Left ventricle myocardium inferior (tissue), 1 donor: Measurements from ENCODE around the gene MAP2. TPM values are rescaled to one million over a fixed set of nuclear protein-coding genes. Genes with fewer than 3 reads are reported as not detected.

Source experiments
- DNase-seq: peaks from one replicate; pipeline ENCODE4 v3.0.0-alpha.2; 2020
- H3K27ac ChIP-seq: fragments of 200-600 bp; replicated peaks from 2 replicates; pipeline ENCODE4 v1.8.0; 2021
- H3K27me3 ChIP-seq: fragments of 200-600 bp; 2 replicates; pipeline ENCODE4 v1.8.0; 2021; ENCODE audit warnings: low read depth
- H3K36me3 ChIP-seq: fragments of 200-600 bp; 2 replicates; pipeline ENCODE4 v1.8.0; 2021
- H3K4me1 ChIP-seq: fragments of 200-600 bp; 2 replicates; pipeline ENCODE4 v1.8.0; 2021
- H3K4me3 ChIP-seq: fragments of 200-600 bp; 2 replicates; pipeline ENCODE4 v1.8.0; 2021; ENCODE audit warnings: mild to moderate bottlenecking, moderate library complexity
- H3K9me3 ChIP-seq: fragments of 200-600 bp; replicated peaks from 2 replicates; pipeline ENCODE4 v1.8.0; 2021
- CTCF ChIP-seq: fragments of 200-600 bp; IDR thresholded peaks from 2 replicates; pipeline ENCODE4 v1.8.0; 2021; ENCODE audit warnings: antibody characterized with exemption, mild to moderate bottlenecking, borderline replicate concordance
- intact Hi-C: fragments of 100-400 bp; cut with micrococcal nuclease; formaldehyde crosslinking; loops from one replicate; pipeline ENCODE4 v1.11.0; 2022
- total RNA-seq: library from RNA; stranded (reverse); fragmentation: NEBNext Ultra II Directional; extraction: Animal tissue kit (Norgen Biotek cat#: 25700); gene quantifications from one replicate; pipeline ENCODE4 v1.2.1, GENCODE V29; 2021
- donor health status: DM: no; HTN: yes; CAD: no; lungs with severe emphysema.

The MAP2 gene
- total RNA-seq, 1 donor from 2014 or later = 6.2 TPM

GRCh38 chr2:209584472-209584871, 160.6 kb downstream of the MAP2 start:
- peaks cover 3% of the 10 kb centered on the region for H3K4me1 ChIP-seq
- TF ChIP-seq CTCF = no peak
- no peak for DNase-seq
- no peak overlapping the region for H3K27ac ChIP-seq
- intact Hi-C loops = no loop called here
- no peak overlapping the region for H3K4me3 ChIP-seq
- no peaks in the 10 kb centered on the region for H3K36me3 ChIP-seq
- H3K9me3 ChIP-seq = no peaks in the 10 kb centered on the region
- no peaks in the 10 kb centered on the region for H3K27me3 ChIP-seq

DNA sequence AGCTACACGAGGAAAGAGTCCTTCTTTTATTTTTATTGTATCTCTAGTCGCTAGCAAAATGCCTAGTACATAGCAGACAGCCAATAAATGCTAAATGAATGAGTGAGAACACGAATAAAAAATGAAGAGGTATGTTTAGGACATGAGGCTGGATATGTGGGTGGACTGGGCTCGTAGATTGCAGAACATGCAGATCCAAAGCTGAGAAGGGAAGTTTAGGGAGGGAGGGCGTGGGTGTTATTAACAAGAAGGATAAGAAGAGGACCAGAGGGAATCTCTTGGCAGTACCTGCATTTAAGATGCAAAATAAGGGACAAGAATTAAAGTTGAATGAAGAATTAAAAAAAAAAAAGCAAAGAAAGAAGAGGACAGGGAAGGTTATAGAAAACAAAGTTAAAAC, 161.1 kb downstream of the MAP2 start:
- intact Hi-C loops = no loop called here

DNA sequence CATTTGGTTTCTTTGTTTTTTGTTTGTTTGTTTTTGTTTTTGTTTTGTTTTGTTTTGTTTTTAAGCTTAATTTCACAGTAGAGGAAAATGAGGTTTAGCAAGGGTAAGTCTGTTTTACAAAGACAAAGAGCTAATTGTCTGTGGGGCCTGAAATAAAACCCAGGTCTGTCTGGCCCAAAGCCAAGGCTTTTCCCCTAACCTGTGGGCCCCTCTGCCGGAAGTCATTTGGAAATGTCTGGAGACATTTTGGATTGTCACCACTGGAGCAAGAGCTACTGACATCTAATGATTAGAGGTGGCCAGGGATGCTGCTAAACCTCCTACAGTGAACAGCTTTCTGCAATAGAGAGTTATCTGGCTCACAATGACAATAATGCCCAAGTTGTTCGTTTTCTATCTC, 167.2 kb downstream of the MAP2 start:
- Histone ChIP-seq H3K9me3 (peaks cover 6% of the 10 kb centered on the region), H3K4me3 (no peak overlapping the region), H3K4me1 (no peaks in the 10 kb centered on the region), H3K27me3 (no peaks in the 10 kb centered on the region), H3K27ac (no peak overlapping the region), H3K36me3 (no peaks in the 10 kb centered on the region)
- no peak for DNase-seq
- no peak for TF ChIP-seq CTCF
- intact Hi-C loops = no loop called here

More for the DNA sequence above, 161.1 kb downstream of the MAP2 start:
- DNase-seq = no peak
- TF ChIP-seq CTCF = no peak
- Histone ChIP-seq H3K27ac (no peak overlapping the region), H3K4me3 (no peak overlapping the region), H3K36me3 (no peaks in the 10 kb centered on the region), H3K4me1 (no peaks in the 10 kb centered on the region), H3K27me3 (no peaks in the 10 kb centered on the region), H3K9me3 (no peaks in the 10 kb centered on the region)

- intact Hi-C loops = no loop called here
- Histone ChIP-seq H3K36me3 (no peaks in the 10 kb centered on the region), H3K4me3 (no peak overlapping the region), H3K9me3 (peaks cover 7% of the 10 kb centered on the region), H3K27me3 (no peaks in the 10 kb centered on the region), H3K4me1 (no peaks in the 10 kb centered on the region), H3K27ac (no peak overlapping the region)
- TF ChIP-seq CTCF = no peak
- no peak for DNase-seq
These were observed 168.3 kb downstream of the MAP2 start for GRCh38 chr2:209592106-209592505.

GRCh38 chr2:209593930-209594329, 170.1 kb downstream of the MAP2 start:
- intact Hi-C loops = no loop called here

More at GRCh38 chr2:209593930-209594329, 170.1 kb downstream of the MAP2 start:
- H3K27ac ChIP-seq = no peak overlapping the region
- H3K4me1 ChIP-seq = no peaks in the 10 kb centered on the region
- TF ChIP-seq CTCF = no peak
- H3K27me3 ChIP-seq = no peaks in the 10 kb centered on the region
- no peak for DNase-seq
- no peaks in the 10 kb centered on the region for H3K36me3 ChIP-seq
- peaks cover 7% of the 10 kb centered on the region for H3K9me3 ChIP-seq
- H3K4me3 ChIP-seq = no peak overlapping the region
